ENCODE results near the gene ACADVL.

- TF ChIP-seq GATA3 (IDR thresholded peaks at IDR 0.05; ENCODE audit: low read depth, low read length), result no peak
- no peak for TF ChIP-seq GATA2 (IDR thresholded peaks at IDR 0.05; ENCODE audit: low read depth, low read length)
Observed at GRCh38 chr17:7248796-7249195, 29.1 kb downstream of the ACADVL start.

All from SH-SY5Y (cell line).